OCI-LY3 (cell line): ENCODE measurements around the gene DEXI.

Source experiments
- H2AFZ ChIP-seq: fragments of 200-600, 300-600 bp; shearing (Covaris generic); 2 replicates; pipeline ENCODE4 v1.6.0; 2014; ENCODE audit warnings: antibody characterized with exemption, low read depth, low read length
- H3K27ac ChIP-seq: fragments of 200-600, 300-600 bp; sonication (generic); 2 replicates; pipeline ENCODE4 v1.5.1; 2014; ENCODE audit warnings: mild to moderate bottlenecking, low read length, moderate library complexity, mixed read lengths
- H3K27me3 ChIP-seq: fragments of 200-600, 300-600 bp; sonication (generic); 2 replicates; pipeline ENCODE4 v1.6.1; 2014; ENCODE audit warnings: low read depth, low read length, mixed read lengths
- H3K36me3 ChIP-seq: fragments of 200-600, 300-600 bp; sonication (generic); replicated peaks from 2 replicates; pipeline ENCODE3; 2014; ENCODE audit warnings: low read depth, low read length, mixed read lengths
- H3K4me1 ChIP-seq: fragments of 300-600, 200-600 bp; sonication (generic); 2 replicates; pipeline ENCODE4 v1.6.1; 2014; ENCODE audit warnings: low read length, mixed read lengths
- H3K4me2 ChIP-seq: fragments of 200-600, 300-600 bp; sonication (generic); 2 replicates; pipeline ENCODE4 v1.6.1; 2014; ENCODE audit warnings: low read length, mixed read lengths
- H3K4me3 ChIP-seq: fragments of 300-600, 200-600 bp; sonication (generic); 2 replicates; pipeline ENCODE4 v1.5.1; 2014; ENCODE audit warnings: antibody characterized with exemption, mild to moderate bottlenecking, low read length, moderate library complexity
- H3K79me2 ChIP-seq: fragments of 300-600, 200-600 bp; shearing (Covaris generic); 2 replicates; pipeline ENCODE4 v1.6.1; 2014; ENCODE audit warnings: mild to moderate bottlenecking, low read length, mixed read lengths
- H3K9ac ChIP-seq: fragments of 300-600, 200-600 bp; shearing (Covaris generic); 2 replicates; pipeline ENCODE4 v1.6.0; 2014; ENCODE audit warnings: mild to moderate bottlenecking, low read length, moderate library complexity
- H3K9me3 ChIP-seq: fragments of 200-600, 300-600 bp; shearing (Covaris generic); 2 replicates; pipeline ENCODE4 v1.6.1; 2014; ENCODE audit warnings: low read length, mixed read lengths; ENCODE audit not compliant: insufficient read depth
- H4K20me1 ChIP-seq: fragments of 200-600, 300-600 bp; sonication (generic); 2 replicates; pipeline ENCODE4 v1.6.1; 2016; ENCODE audit warnings: low read length, mixed read lengths; ENCODE audit not compliant: insufficient read depth
- CTCF ChIP-seq: fragments of 200-600, 300-600 bp; sonication (generic); IDR thresholded peaks from 2 replicates; pipeline ENCODE4 v1.5.1; 2014; ENCODE audit warnings: antibody characterized with exemption, low read length, low read depth
- EZH2phosphoT487 ChIP-seq: fragments of 200-600 bp; shearing (Covaris generic); IDR thresholded peaks from 2 replicates; pipeline ENCODE4 v1.6.1; 2018; ENCODE audit warnings: antibody characterized with exemption, mixed run types, low read depth

Gene DEXI

GRCh38 chr16:10941127-10941933 lies 938 bp downstream of the DEXI start:
- H2AFZ ChIP-seq: no peak overlapping the region
- peak overlapping the region; percentile 76 for H3K9ac ChIP-seq
- peaks cover 27% of the 10 kb centered on the region for H4K20me1 ChIP-seq
- peaks cover 47% of the 10 kb centered on the region for H3K4me1 ChIP-seq
- peaks cover 28% of the 10 kb centered on the region for H3K36me3 ChIP-seq
- no peak overlapping the region for H3K27ac ChIP-seq
- H3K27me3 ChIP-seq: no peaks in the 10 kb centered on the region
- no peaks in the 10 kb centered on the region for H3K9me3 ChIP-seq
- H3K4me2 ChIP-seq: peak overlapping the region; percentile 99
- TF ChIP-seq EZH2phosphoT487: no peak
- no peak for TF ChIP-seq CTCF
- H3K4me3 ChIP-seq: peak overlapping the region; percentile 78
- H3K79me2 ChIP-seq: peaks cover 47% of the 10 kb centered on the region

GRCh38 chr16:10940501-10941079 lies 1.7 kb downstream of the DEXI start:
- Histone ChIP-seq H3K4me2 (peak overlapping the region; percentile 99), H3K9ac (peak overlapping the region; percentile 76), H4K20me1 (peaks cover 27% of the 10 kb centered on the region), H2AFZ (no peak overlapping the region), H3K9me3 (no peaks in the 10 kb centered on the region), H3K27ac (no peak overlapping the region), H3K4me1 (peaks cover 40% of the 10 kb centered on the region), H3K4me3 (peak overlapping the region; percentile 78), H3K27me3 (no peaks in the 10 kb centered on the region), H3K79me2 (peaks cover 39% of the 10 kb centered on the region), H3K36me3 (peaks cover 28% of the 10 kb centered on the region)
- no peak for TF ChIP-seq EZH2phosphoT487
- TF ChIP-seq CTCF: no peak

GRCh38 chr16:10939649-10940234 lies 2.5 kb downstream of the DEXI start:
- Histone ChIP-seq H3K27me3 (no peaks in the 10 kb centered on the region), H3K9ac (no peak overlapping the region), H3K27ac (no peak overlapping the region), H3K36me3 (peaks cover 30% of the 10 kb centered on the region), H4K20me1 (peaks cover 30% of the 10 kb centered on the region), H3K9me3 (no peaks in the 10 kb centered on the region), H3K79me2 (peaks cover 33% of the 10 kb centered on the region), H3K4me1 (peaks cover 35% of the 10 kb centered on the region), H3K4me2 (peak overlapping the region; percentile 99), H2AFZ (no peak overlapping the region), H3K4me3 (no peak overlapping the region; the same call in 1 of the 2 replicates)
- TF ChIP-seq CTCF: no peak

GRCh38 chr16:10938796-10939648 lies 3.2 kb downstream of the DEXI start:
- H3K4me2 ChIP-seq: no peak overlapping the region
- TF ChIP-seq EZH2phosphoT487 (no peak), CTCF (no peak)
- H3K9ac ChIP-seq: no peak overlapping the region
- no peak overlapping the region for H3K27ac ChIP-seq
- H3K4me3 ChIP-seq: no peak overlapping the region
- H4K20me1 ChIP-seq: peaks cover 32% of the 10 kb centered on the region
- no peak overlapping the region for H2AFZ ChIP-seq
- peaks cover 30% of the 10 kb centered on the region for H3K36me3 ChIP-seq
- H3K27me3 ChIP-seq: no peaks in the 10 kb centered on the region
- H3K9me3 ChIP-seq: no peaks in the 10 kb centered on the region
- H3K79me2 ChIP-seq: peaks cover 33% of the 10 kb centered on the region
- H3K4me1 ChIP-seq: peaks cover 35% of the 10 kb centered on the region
